MM.1S (cell line): ENCODE results near the gene AUH.

ENCODE experiments used
- DNase-seq: peaks from one replicate; pipeline ENCODE4 v3.0.0-alpha.2; 2015
- H2AFZ ChIP-seq: fragments of 300-600 bp; sonication (generic); 2 replicates; pipeline ENCODE4 v1.6.0; 2016; ENCODE audit warnings: antibody characterized with exemption, low read length
- H3F3A ChIP-seq: fragments of 300-600 bp; sonication (generic); 2 replicates; pipeline ENCODE4 v1.6.1; 2016; ENCODE audit warnings: mild to moderate bottlenecking, antibody characterized with exemption, low read length, moderate library complexity, mixed read lengths; ENCODE audit not compliant: insufficient read depth
- H3K27ac ChIP-seq: fragments of 300-600 bp; sonication (generic); 2 replicates; pipeline ENCODE4 v1.5.1; 2016; ENCODE audit warnings: mild to moderate bottlenecking, low read length
- H3K27me3 ChIP-seq: fragments of 300-600 bp; sonication (generic); replicated peaks from 2 replicates; pipeline ENCODE4 v1.6.0; 2016; ENCODE audit warnings: low read length; ENCODE audit not compliant: insufficient read depth
- H3K36me3 ChIP-seq: fragments of 300-600 bp; sonication (generic); replicated peaks from 2 replicates; pipeline ENCODE4 v1.6.1; 2016; ENCODE audit warnings: mild to moderate bottlenecking, low read length, mixed read lengths; ENCODE audit not compliant: insufficient read depth
- H3K4me1 ChIP-seq: fragments of 300-600 bp; sonication (generic); 2 replicates; pipeline ENCODE4 v1.6.1; 2016; ENCODE audit warnings: low read length, mixed read lengths
- H3K4me2 ChIP-seq: fragments of 300-600 bp; sonication (generic); 2 replicates; pipeline ENCODE4 v1.6.0; 2016; ENCODE audit warnings: low read depth, low read length
- H3K4me3 ChIP-seq: fragments of 300-600 bp; sonication (generic); 2 replicates; pipeline ENCODE4 v1.5.1; 2016; ENCODE audit warnings: low read length, mixed read lengths
- H3K79me2 ChIP-seq: fragments of 300-600 bp; sonication (generic); 2 replicates; pipeline ENCODE4 v1.6.1; 2016; ENCODE audit warnings: mixed run types, low read length, mixed read lengths
- H3K9ac ChIP-seq: fragments of 300-600 bp; sonication (generic); 2 replicates; pipeline ENCODE4 v1.6.1; 2016; ENCODE audit warnings: low read length, mixed read lengths
- H3K9me2 ChIP-seq: fragments of 300-600 bp; sonication (generic); replicated peaks from 2 replicates; pipeline ENCODE4 v1.6.1; 2016; ENCODE audit warnings: mild to moderate bottlenecking, low read length, mixed read lengths; ENCODE audit not compliant: insufficient read depth
- H3K9me3 ChIP-seq: fragments of 300-600 bp; sonication (generic); replicated peaks from 2 replicates; pipeline ENCODE4 v1.6.1; 2016; ENCODE audit warnings: mild to moderate bottlenecking, low read length, mixed read lengths; ENCODE audit not compliant: insufficient read depth
- H4K20me1 ChIP-seq: fragments of 300-600 bp; sonication (generic); 2 replicates; pipeline ENCODE4 v1.6.1; 2016; ENCODE audit warnings: mild to moderate bottlenecking, low read length, moderate library complexity, mixed read lengths; ENCODE audit not compliant: insufficient read depth
- EZH2 ChIP-seq: fragments of 300-600 bp; sonication (generic); optimal IDR thresholded peaks from 2 replicates; pipeline ENCODE3; 2017; ENCODE audit warnings: low read depth, mild to moderate bottlenecking, antibody characterized with exemption, low read length, mixed read lengths
- EZH2phosphoT487 ChIP-seq: fragments of 300-600 bp; sonication (generic); IDR thresholded peaks from 2 replicates; pipeline ENCODE4 v1.6.1; 2018; ENCODE audit warnings: antibody characterized with exemption, low read length
- TF ChIP-seq, protein P1 (sequence below): fragments of 300-600 bp; sonication (generic); IDR thresholded peaks from 2 replicates; pipeline ENCODE4 v1.5.1; 2016; ENCODE audit warnings: antibody characterized with exemption, low read length, mixed read lengths

AUH gene

DNA sequence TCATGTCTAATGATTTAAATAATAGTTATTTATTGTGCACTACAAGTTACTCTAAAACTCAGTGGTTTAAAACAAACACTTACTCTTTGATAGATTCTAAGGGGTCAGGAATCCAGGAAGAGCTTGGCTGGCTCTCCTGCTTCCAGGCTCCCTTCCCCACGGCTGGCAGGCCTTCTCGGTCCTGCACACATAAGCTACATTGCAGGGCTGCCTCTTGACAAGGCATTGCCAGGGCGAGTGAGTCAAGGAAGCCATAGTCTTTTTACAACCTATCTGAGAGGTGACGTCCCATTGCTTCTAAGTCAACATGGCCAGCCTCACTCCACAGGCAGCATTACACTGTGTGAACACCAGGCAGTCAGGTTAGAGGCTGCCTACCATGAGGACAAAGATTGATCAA, 119.8 kb downstream of the AUH start:
- Histone ChIP-seq H3K79me2 (no peaks in the 10 kb centered on the region), H3K4me3 (no peak overlapping the region), H3K4me2 (no peak overlapping the region), H3K36me3 (no peaks in the 10 kb centered on the region), H3K9me3 (no peaks in the 10 kb centered on the region), H3K27ac (no peak overlapping the region), H3K4me1 (peaks cover 3% of the 10 kb centered on the region; the same call in 1 of the 2 replicates), H3K27me3 (no peaks in the 10 kb centered on the region), H3K9me2 (no peaks in the 10 kb centered on the region), H3F3A (no peaks in the 10 kb centered on the region), H4K20me1 (no peaks in the 10 kb centered on the region), H3K9ac (no peak overlapping the region), H2AFZ (no peak overlapping the region)
- TF ChIP-seq EZH2phosphoT487: no peak
- TF ChIP-seq, protein P1, sequence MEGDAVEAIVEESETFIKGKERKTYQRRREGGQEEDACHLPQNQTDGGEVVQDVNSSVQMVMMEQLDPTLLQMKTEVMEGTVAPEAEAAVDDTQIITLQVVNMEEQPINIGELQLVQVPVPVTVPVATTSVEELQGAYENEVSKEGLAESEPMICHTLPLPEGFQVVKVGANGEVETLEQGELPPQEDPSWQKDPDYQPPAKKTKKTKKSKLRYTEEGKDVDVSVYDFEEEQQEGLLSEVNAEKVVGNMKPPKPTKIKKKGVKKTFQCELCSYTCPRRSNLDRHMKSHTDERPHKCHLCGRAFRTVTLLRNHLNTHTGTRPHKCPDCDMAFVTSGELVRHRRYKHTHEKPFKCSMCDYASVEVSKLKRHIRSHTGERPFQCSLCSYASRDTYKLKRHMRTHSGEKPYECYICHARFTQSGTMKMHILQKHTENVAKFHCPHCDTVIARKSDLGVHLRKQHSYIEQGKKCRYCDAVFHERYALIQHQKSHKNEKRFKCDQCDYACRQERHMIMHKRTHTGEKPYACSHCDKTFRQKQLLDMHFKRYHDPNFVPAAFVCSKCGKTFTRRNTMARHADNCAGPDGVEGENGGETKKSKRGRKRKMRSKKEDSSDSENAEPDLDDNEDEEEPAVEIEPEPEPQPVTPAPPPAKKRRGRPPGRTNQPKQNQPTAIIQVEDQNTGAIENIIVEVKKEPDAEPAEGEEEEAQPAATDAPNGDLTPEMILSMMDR: no peak
- TF ChIP-seq EZH2: no peak
- no peak for DNase-seq

DNA sequence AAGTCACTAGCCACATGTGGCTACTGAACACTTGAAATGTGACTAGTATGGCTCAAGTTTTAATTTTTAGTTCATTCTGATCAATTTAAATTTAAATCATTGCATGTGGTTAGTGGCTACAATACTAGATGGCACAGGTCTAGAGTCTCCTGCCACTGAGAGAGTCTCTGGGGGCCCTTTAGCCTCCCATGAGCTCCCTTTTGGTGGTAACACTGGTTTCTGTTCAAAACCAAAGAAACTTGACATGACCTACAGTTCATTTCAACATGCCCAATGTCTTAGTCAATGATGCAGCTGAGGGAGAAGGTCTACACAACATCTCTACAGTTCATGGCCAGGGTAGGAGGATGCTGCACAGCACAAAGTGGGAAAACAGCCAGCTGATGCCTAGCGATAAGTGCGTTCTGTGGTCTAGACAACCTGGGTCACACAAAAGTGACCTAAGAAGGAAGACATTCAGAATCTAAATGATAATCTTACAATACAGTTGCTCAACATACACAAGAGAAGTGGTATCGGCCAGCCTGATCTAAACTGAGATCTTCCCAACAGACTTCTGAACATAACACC, 121.0 kb downstream of the AUH start:
- H3K79me2 ChIP-seq: no peaks in the 10 kb centered on the region
- H3K36me3 ChIP-seq: no peaks in the 10 kb centered on the region
- no peaks in the 10 kb centered on the region for H3K27me3 ChIP-seq
- peaks cover 11% of the 10 kb centered on the region for H3K4me1 ChIP-seq
- TF ChIP-seq, protein P1: no peak
- TF ChIP-seq EZH2 (no peak), EZH2phosphoT487 (no peak)
- DNase-seq: no peak
- no peak overlapping the region for H3K4me3 ChIP-seq
- no peak overlapping the region for H3K9ac ChIP-seq
- no peak overlapping the region for H3K4me2 ChIP-seq
- no peaks in the 10 kb centered on the region for H3K9me2 ChIP-seq
- H3F3A ChIP-seq: no peaks in the 10 kb centered on the region
- no peak overlapping the region for H2AFZ ChIP-seq
- no peaks in the 10 kb centered on the region for H4K20me1 ChIP-seq
- H3K27ac ChIP-seq: no peak overlapping the region
- H3K9me3 ChIP-seq: no peaks in the 10 kb centered on the region

DNA sequence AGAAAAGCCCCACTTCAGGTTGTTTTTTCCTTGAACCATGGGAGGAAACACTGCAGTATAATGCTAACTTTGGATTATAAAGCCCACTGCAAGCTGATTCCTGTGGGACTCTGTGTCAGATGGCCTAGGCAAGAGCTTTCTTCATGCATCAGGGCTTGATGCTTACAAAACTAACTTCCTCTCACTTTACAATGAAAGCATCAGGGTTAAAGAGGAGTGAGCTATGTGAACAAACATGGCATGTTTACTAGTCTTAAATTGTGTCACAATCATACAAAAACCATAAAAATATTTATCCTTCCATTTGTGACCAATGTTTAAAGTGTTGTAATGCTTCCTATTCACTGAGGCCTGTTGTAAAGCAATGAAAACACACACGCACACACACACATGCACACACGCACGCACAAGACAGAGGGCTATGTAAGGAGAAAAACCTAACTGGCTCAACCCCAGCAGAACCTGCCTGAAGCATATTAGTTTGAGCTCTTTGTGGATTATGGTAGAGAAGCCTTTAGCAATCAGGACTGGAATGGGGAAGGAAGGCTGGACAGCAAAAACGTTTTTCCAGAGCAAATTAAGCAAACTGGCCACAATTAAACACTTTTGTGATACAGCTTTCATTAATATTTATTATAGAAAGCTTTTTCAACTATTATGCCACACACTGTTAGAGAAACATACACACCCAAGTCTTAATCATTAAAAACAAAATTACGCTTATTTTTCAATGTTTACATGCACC, 122.2 kb downstream of the AUH start:
- Histone ChIP-seq H3K4me2 (no peak overlapping the region), H4K20me1 (no peaks in the 10 kb centered on the region), H3K79me2 (no peaks in the 10 kb centered on the region), H3K4me3 (no peak overlapping the region), H3K9ac (no peak overlapping the region), H3K27ac (no peak overlapping the region), H2AFZ (no peak overlapping the region), H3K27me3 (no peaks in the 10 kb centered on the region), H3K9me3 (no peaks in the 10 kb centered on the region), H3K36me3 (no peaks in the 10 kb centered on the region), H3F3A (no peaks in the 10 kb centered on the region), H3K4me1 (peaks cover 11% of the 10 kb centered on the region), H3K9me2 (no peaks in the 10 kb centered on the region)
- TF ChIP-seq, protein P1: no peak
- no peak for TF ChIP-seq EZH2
- TF ChIP-seq EZH2phosphoT487: no peak
- DNase-seq: no peak
